Panc1 (cell line): ENCODE data around the gene JAM2. TPM values are rescaled to one million over a fixed set of nuclear protein-coding genes. Genes with fewer than 3 reads are reported as not detected.
"Not testable (repeated sequence)": the region's sequence is repeated elsewhere in the genome, so short reads cannot be mapped to it uniquely, and the experiment has no call there.

Experiments
- ATAC-seq: fragments of 200-7000 bp; cut with Tn5 transposase; 2 replicates; pipeline ENCODE4 v1.9.1; 2020; ENCODE audit warnings: mild to moderate bottlenecking, moderate library complexity
- BruUV-seq: library from RNA; stranded (reverse); fragments of 400-500 nt; replicated peaks from 2 replicates; lab custom pipeline; 2021; lab: Mats Ljungman, UMichigan
- CTCF ChIA-PET: fragments of 300-600 bp; sonication (Branson Sonifier 250); formaldehyde crosslinking; loops from one replicate; lab custom pipeline; 2022; ENCODE audit warnings: antibody characterized with exemption; lab: Charles Lee
- POLR2A ChIA-PET: fragments of 300-600 bp; sonication (Branson Sonifier 250); formaldehyde crosslinking; loops from one replicate; lab custom pipeline; 2022; ENCODE audit warnings: antibody characterized with exemption; lab: Charles Lee
- DNase-seq: peaks from one replicate; pipeline ENCODE4 v3.0.0-alpha.2; 2010; ENCODE audit warnings: low read depth, low spot score
- H3K27ac ChIP-seq: 2 replicates; pipeline ENCODE4 v1.5.1; 2011; ENCODE audit warnings: mild to moderate bottlenecking, low read length, inconsistent platforms
- H3K27me3 ChIP-seq: fragments of 200-500 bp; sonication (Bioruptor generic); 2 replicates; pipeline ENCODE4 v1.6.0; 2014; ENCODE audit warnings: low read length, inconsistent platforms; ENCODE audit not compliant: control insufficient read depth, insufficient read depth
- H3K36me3 ChIP-seq: fragments of 200-500 bp; sonication (Bioruptor generic); 2 replicates; pipeline ENCODE4 v1.5.1; 2014; ENCODE audit warnings: inconsistent platforms, mild to moderate bottlenecking, low read length, moderate library complexity; ENCODE audit not compliant: control insufficient read depth, insufficient read depth
- H3K4me1 ChIP-seq: 2 replicates; pipeline ENCODE4 v1.5.1; 2011; ENCODE audit warnings: inconsistent platforms, mild to moderate bottlenecking, low read length, moderate library complexity; ENCODE audit not compliant: control insufficient read depth, insufficient read depth
- H3K4me3 ChIP-seq, 2 experiments: 2 replicates each; pipeline ENCODE4 v1.5.1; 2011 to 2012; ENCODE audit warnings: low read depth in 2 of 2, low read length in 2 of 2, mild to moderate bottlenecking in 2 of 2, inconsistent platforms in 1 of 2, moderate library complexity in 1 of 2
- H3K9me3 ChIP-seq: fragments of 200-500 bp; sonication (Bioruptor generic); 2 replicates; pipeline ENCODE4 v1.5.1; 2014; ENCODE audit warnings: low read depth, mild to moderate bottlenecking, inconsistent platforms, low read length, moderate library complexity; ENCODE audit not compliant: control insufficient read depth, insufficient read depth
- POLR2AphosphoS5 ChIP-seq: IDR thresholded peaks from 2 replicates; pipeline ENCODE4 v1.6.1; 2012; ENCODE audit warnings: mild to moderate bottlenecking, low read depth, low read length, moderate library complexity
- SIN3A ChIP-seq: IDR thresholded peaks from 2 replicates; pipeline ENCODE4 v1.6.1; 2012; ENCODE audit warnings: low read depth, mild to moderate bottlenecking, low read length, moderate library complexity, borderline replicate concordance; ENCODE audit not compliant: insufficient read depth
- TCF7L2 ChIP-seq: IDR thresholded peaks from 2 replicates; pipeline ENCODE4 v1.6.1; 2011; ENCODE audit warnings: mild to moderate bottlenecking, low read depth, low read length, inconsistent platforms
- in situ Hi-C: cut with HindIII; loops from 2 replicates; pipeline ENCODE4 v1.10.0; 2016; ENCODE audit warnings: low sequenced_read_pairs, low pct_unique_long_range_greater_than_20kb
- intact Hi-C: fragments of 100-400 bp; cut with micrococcal nuclease; formaldehyde crosslinking; loops from one replicate; pipeline ENCODE4 v1.10.0; 2022; ENCODE audit not compliant: unreplicated experiment
- total RNA-seq: library from RNA; stranded (reverse); gene quantifications from one replicate; pipeline ENCODE4 v1.2.1, GENCODE V29; 2021; ENCODE audit not compliant: unreplicated experiment
- TF ChIP-seq, protein P1 (sequence below), 2 experiments: IDR thresholded peaks; 2 replicates each; pipeline ENCODE4 v1.6.1; 2011 to 2012; ENCODE audit warnings: low read depth in 2 of 2, control low read depth in 1 of 2, low read length in 1 of 2, mild to moderate bottlenecking in 1 of 2, moderate library complexity in 1 of 2; ENCODE audit not compliant: insufficient read depth in 1 of 2
- TF ChIP-seq, protein P2 (sequence below): fragments of 450-650 bp; IDR thresholded peaks from 2 replicates; pipeline ENCODE4 v1.5.1; 2017; ENCODE audit warnings: mild to moderate bottlenecking

The JAM2 gene
- total RNA-seq, 1 experiment from 2014 or later = 0.21 TPM

DNA sequence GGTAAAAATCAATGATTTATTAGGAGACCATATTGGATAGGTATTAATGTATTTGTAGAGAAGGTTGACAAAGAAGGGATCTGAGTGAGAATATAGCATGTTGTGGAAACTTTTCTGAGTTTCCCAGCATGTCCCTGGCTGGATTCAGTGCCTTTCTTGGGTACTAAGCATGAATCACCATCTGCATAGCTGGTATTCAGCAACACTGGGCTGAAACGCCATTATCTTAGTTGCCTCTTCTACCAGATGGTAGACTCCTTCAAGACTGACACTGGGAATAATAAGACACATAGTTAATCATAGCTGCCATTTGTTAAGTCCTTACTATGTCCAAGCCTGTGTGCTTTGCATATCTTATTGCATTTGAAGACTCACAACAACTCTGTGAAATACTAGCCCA is 50.2 kb downstream of the JAM2 start:
- intact Hi-C loops = no loop called here
- CTCF ChIA-PET = no interaction called here
- TF ChIP-seq TCF7L2 = no peak
- no peak for TF ChIP-seq SIN3A
- no TSS peak for BruUV-seq
- H3K4me1 ChIP-seq = no peaks in the 10 kb centered on the region
- H3K36me3 ChIP-seq = no peaks in the 10 kb centered on the region
- in situ Hi-C loops = no loop called here
- DNase-seq (no peak), ATAC-seq (no peak)
- 0 out of 2 replicates have a peak, but pooled peaks cover 2% of the 10 kb centered on the region for H3K27me3 ChIP-seq
- H3K9me3 ChIP-seq = no peaks in the 10 kb centered on the region
- H3K4me3 ChIP-seq = no peak overlapping the region
- POLR2A ChIA-PET = no interaction called here
- no peak overlapping the region for H3K27ac ChIP-seq

DNA sequence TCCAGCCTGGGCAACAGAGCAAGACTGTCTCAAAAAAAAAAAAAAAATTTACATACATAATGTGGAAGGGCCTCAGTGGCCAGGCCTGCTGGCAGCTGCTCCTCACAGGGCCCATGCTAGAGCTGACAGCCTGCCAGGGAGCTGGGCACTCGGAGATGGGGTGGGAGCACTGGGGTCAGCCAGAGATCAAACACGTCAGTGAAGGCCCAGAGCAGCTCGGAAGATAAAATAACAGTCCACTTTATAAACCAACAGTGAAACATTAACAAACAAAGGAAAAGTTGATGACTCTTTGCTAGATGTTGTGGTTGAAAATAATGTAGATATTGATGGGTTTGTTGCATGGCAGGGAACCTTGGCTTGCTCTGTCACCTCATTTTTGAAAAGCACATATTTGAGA is 52.9 kb downstream of the JAM2 start:
- H3K27ac ChIP-seq = no peak overlapping the region
- H3K4me1 ChIP-seq = no peaks in the 10 kb centered on the region
- no peaks in the 10 kb centered on the region for H3K9me3 ChIP-seq
- no TSS peak for BruUV-seq
- ChIA-PET POLR2A (no interaction called here), CTCF (no interaction called here)
- intact Hi-C loops = no loop called here
- H3K27me3 ChIP-seq = 0 out of 2 replicates have a peak, but pooled peaks cover 2% of the 10 kb centered on the region
- in situ Hi-C loops = no loop called here
- ATAC-seq (no peak), DNase-seq (no peak)
- no peak for TF ChIP-seq POLR2AphosphoS5
- TF ChIP-seq, protein P1, sequence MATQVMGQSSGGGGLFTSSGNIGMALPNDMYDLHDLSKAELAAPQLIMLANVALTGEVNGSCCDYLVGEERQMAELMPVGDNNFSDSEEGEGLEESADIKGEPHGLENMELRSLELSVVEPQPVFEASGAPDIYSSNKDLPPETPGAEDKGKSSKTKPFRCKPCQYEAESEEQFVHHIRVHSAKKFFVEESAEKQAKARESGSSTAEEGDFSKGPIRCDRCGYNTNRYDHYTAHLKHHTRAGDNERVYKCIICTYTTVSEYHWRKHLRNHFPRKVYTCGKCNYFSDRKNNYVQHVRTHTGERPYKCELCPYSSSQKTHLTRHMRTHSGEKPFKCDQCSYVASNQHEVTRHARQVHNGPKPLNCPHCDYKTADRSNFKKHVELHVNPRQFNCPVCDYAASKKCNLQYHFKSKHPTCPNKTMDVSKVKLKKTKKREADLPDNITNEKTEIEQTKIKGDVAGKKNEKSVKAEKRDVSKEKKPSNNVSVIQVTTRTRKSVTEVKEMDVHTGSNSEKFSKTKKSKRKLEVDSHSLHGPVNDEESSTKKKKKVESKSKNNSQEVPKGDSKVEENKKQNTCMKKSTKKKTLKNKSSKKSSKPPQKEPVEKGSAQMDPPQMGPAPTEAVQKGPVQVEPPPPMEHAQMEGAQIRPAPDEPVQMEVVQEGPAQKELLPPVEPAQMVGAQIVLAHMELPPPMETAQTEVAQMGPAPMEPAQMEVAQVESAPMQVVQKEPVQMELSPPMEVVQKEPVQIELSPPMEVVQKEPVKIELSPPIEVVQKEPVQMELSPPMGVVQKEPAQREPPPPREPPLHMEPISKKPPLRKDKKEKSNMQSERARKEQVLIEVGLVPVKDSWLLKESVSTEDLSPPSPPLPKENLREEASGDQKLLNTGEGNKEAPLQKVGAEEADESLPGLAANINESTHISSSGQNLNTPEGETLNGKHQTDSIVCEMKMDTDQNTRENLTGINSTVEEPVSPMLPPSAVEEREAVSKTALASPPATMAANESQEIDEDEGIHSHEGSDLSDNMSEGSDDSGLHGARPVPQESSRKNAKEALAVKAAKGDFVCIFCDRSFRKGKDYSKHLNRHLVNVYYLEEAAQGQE (IDR thresholded peaks at IDR 0.05; ENCODE audit: insufficient read depth in 1 of 2, low read depth in 2 of 2, low read length in 1 of 2) = no peak
- TF ChIP-seq, protein P2, sequence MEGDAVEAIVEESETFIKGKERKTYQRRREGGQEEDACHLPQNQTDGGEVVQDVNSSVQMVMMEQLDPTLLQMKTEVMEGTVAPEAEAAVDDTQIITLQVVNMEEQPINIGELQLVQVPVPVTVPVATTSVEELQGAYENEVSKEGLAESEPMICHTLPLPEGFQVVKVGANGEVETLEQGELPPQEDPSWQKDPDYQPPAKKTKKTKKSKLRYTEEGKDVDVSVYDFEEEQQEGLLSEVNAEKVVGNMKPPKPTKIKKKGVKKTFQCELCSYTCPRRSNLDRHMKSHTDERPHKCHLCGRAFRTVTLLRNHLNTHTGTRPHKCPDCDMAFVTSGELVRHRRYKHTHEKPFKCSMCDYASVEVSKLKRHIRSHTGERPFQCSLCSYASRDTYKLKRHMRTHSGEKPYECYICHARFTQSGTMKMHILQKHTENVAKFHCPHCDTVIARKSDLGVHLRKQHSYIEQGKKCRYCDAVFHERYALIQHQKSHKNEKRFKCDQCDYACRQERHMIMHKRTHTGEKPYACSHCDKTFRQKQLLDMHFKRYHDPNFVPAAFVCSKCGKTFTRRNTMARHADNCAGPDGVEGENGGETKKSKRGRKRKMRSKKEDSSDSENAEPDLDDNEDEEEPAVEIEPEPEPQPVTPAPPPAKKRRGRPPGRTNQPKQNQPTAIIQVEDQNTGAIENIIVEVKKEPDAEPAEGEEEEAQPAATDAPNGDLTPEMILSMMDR = no peak
- no peak for TF ChIP-seq SIN3A
- no peak for TF ChIP-seq TCF7L2
- H3K36me3 ChIP-seq = no peaks in the 10 kb centered on the region
- H3K4me3 ChIP-seq = no peak overlapping the region

DNA sequence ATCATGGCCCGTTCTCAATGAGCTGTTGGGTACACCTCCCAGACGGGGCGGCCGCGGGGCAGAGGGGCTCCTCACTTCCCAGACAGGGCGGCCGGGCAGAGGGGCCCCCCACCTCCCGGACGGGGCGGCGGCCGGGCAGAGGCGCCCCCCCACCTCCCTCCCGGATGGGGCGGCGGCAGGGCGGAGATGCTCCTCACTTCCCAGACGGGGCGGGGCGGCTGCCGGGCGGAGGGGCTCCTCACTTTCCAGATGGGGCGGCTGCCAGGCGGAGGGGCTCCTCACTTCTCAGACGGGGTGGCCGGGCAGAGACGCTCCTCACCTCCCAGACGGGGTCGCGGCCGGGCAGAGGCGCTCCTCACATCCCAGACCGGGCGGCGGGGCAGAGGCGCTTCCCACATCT is 56.4 kb downstream of the JAM2 start:
- BruUV-seq, H3K4me1 ChIP-seq, ATAC-seq, H3K4me3 ChIP-seq, CTCF ChIA-PET, in situ Hi-C loops, POLR2A ChIA-PET, intact Hi-C loops, DNase-seq, H3K36me3 ChIP-seq, H3K27me3 ChIP-seq, H3K27ac ChIP-seq, H3K9me3 ChIP-seq: not testable (repeated sequence)
